Neuronal stem cell (in vitro differentiated cells): Measurements from ENCODE around the gene SLC10A4.

Experiments used
- DNase-seq: peaks from one replicate; pipeline ENCODE4 v3.0.0-alpha.2; 2013; ENCODE audit warnings: low spot score
- H2AFZ ChIP-seq: one replicate; pipeline ENCODE4 v1.6.1; 2013; ENCODE audit warnings: mild to moderate bottlenecking, low read length, inconsistent platforms
- H2AK5ac ChIP-seq: 2 replicates; pipeline ENCODE4 v1.6.1; 2013; ENCODE audit warnings: low read depth, mild to moderate bottlenecking, inconsistent platforms, low read length, moderate library complexity, mixed read lengths
- H2BK120ac ChIP-seq: 2 replicates; pipeline ENCODE4 v1.6.1; 2013; ENCODE audit warnings: low read depth, mild to moderate bottlenecking, inconsistent platforms, low read length, moderate library complexity, mixed read lengths
- H2BK12ac ChIP-seq: one replicate; pipeline ENCODE4 v1.6.1; 2013; ENCODE audit warnings: low read length, inconsistent platforms
- H2BK15ac ChIP-seq: 2 replicates; pipeline ENCODE4 v1.6.1; 2013; ENCODE audit warnings: mild to moderate bottlenecking, low read length, inconsistent platforms, mixed read lengths
- H2BK5ac ChIP-seq: one replicate; pipeline ENCODE4 v1.6.1; 2013; ENCODE audit warnings: inconsistent platforms, mild to moderate bottlenecking, low read length, moderate library complexity
- H3K14ac ChIP-seq: one replicate; pipeline ENCODE4 v1.6.1; 2013; ENCODE audit warnings: low read length, inconsistent platforms
- H3K18ac ChIP-seq: 2 replicates; pipeline ENCODE4 v1.6.1; 2013; ENCODE audit warnings: low read length, inconsistent platforms
- H3K23ac ChIP-seq: 2 replicates; pipeline ENCODE4 v1.6.1; 2013; ENCODE audit warnings: low read depth, mild to moderate bottlenecking, mixed read lengths, low read length, inconsistent platforms; ENCODE audit not compliant: poor library complexity
- H3K27ac ChIP-seq: replicated peaks from 3 replicates; pipeline ENCODE4 v1.5.1; 2013; ENCODE audit warnings: low read length, inconsistent platforms
- H3K27me3 ChIP-seq, 3 experiments: 2 replicates each; pipeline ENCODE4 v1.6.1; 2013; ENCODE audit warnings: low read length in 3 of 3, mild to moderate bottlenecking in 2 of 3, inconsistent platforms in 1 of 3, low read depth in 1 of 3, mixed read lengths in 1 of 3, moderate library complexity in 1 of 3; ENCODE audit not compliant: control insufficient read depth in 3 of 3, insufficient read depth in 3 of 3
- H3K36me3 ChIP-seq, 2 donors: replicated peaks in 1 of 2; 2 replicates each; pipeline ENCODE4 v1.6.1; 2013; ENCODE audit warnings: low read length in 2 of 2; ENCODE audit not compliant: control insufficient read depth in 2 of 2, insufficient read depth in 2 of 2
- H3K4ac ChIP-seq: 2 replicates; pipeline ENCODE4 v1.6.1; 2013; ENCODE audit warnings: inconsistent platforms, mild to moderate bottlenecking, low read length, moderate library complexity
- H3K4me1 ChIP-seq, 2 donors: 1 replicate in 1 of 2; 2 replicates in 1 of 2; pipeline ENCODE4 v1.6.1; 2013; ENCODE audit warnings: low read length in 2 of 2, low read depth in 1 of 2; ENCODE audit not compliant: control insufficient read depth in 2 of 2, insufficient read depth in 1 of 2
- H3K4me2 ChIP-seq: one replicate; pipeline ENCODE4 v1.6.1; 2013; ENCODE audit warnings: mild to moderate bottlenecking, low read length, inconsistent platforms; ENCODE audit not compliant: insufficient read depth, poor library complexity, severe bottlenecking
- H3K4me3 ChIP-seq, 2 donors: 2 replicates each; pipeline ENCODE4 v1.5.1; 2013; ENCODE audit warnings: low read length in 2 of 2, mild to moderate bottlenecking in 2 of 2, inconsistent platforms in 1 of 2, moderate library complexity in 1 of 2
- H3K79me1 ChIP-seq: one replicate; pipeline ENCODE4 v1.6.1; 2013; ENCODE audit warnings: low read depth, mild to moderate bottlenecking, inconsistent platforms, low read length, moderate library complexity
- H3K9ac ChIP-seq: one replicate; pipeline ENCODE4 v1.6.1; 2013; ENCODE audit warnings: mild to moderate bottlenecking, low read depth, low read length, inconsistent platforms; ENCODE audit not compliant: poor library complexity
- H3K9me3 ChIP-seq, 2 donors: replicated peaks in 1 of 2; 2 replicates each; pipeline versions ENCODE3 to v1.6.1; 2013; ENCODE audit warnings: low read length in 2 of 2, mild to moderate bottlenecking in 2 of 2, inconsistent platforms in 1 of 2, low read depth in 1 of 2, mixed read lengths in 1 of 2, moderate library complexity in 1 of 2; ENCODE audit not compliant: control insufficient read depth in 2 of 2, insufficient read depth in 1 of 2
- H4K8ac ChIP-seq: one replicate; pipeline ENCODE4 v1.6.1; 2013; ENCODE audit warnings: low read depth, mild to moderate bottlenecking, inconsistent platforms, low read length, moderate library complexity
- H4K91ac ChIP-seq: one replicate; pipeline ENCODE4 v1.6.1; 2013; ENCODE audit warnings: low read length, low read depth, mild to moderate bottlenecking, inconsistent platforms; ENCODE audit not compliant: poor library complexity
- WGBS, 2 donors: extraction: QIAGEN DNeasy Blood & Tissue Kit; methylation state at CpG; one replicate each; pipeline ENCODE4 v1.1.7; 2013; ENCODE audit warnings: missing lambda C conversion rate in 2 of 2, mixed read lengths in 1 of 2; ENCODE audit not compliant: insufficient read length in 2 of 2, insufficient replicate concordance in 1 of 2; ENCODE audit errors: extremely low coverage in 2 of 2; 5-methylcytosine and 5-hydroxymethylcytosine counted together

The SLC10A4 gene

GRCh38 chr4:48509543-48509942 lies 26.4 kb downstream of the SLC10A4 start:
- no peak overlapping the region for H3K4me3 ChIP-seq
- H2AK5ac ChIP-seq: no peak overlapping the region
- H4K8ac ChIP-seq: no peak overlapping the region
- no peak overlapping the region for H2BK5ac ChIP-seq
- no peaks in the 10 kb centered on the region for H3K27me3 ChIP-seq
- H3K14ac ChIP-seq: no peak overlapping the region
- H3K36me3 ChIP-seq: peaks cover 15 to 98% of the 10 kb centered on the region in 2 donors
- H2BK120ac ChIP-seq: no peak overlapping the region
- no peak overlapping the region for H2AFZ ChIP-seq
- H2BK12ac ChIP-seq: no peak overlapping the region
- H3K4me1 ChIP-seq: no peaks in the 10 kb centered on the region
- H4K91ac ChIP-seq: no peak overlapping the region
- no peak overlapping the region for H2BK15ac ChIP-seq
- no peak overlapping the region for H3K23ac ChIP-seq
- H3K79me1 ChIP-seq: no peaks in the 10 kb centered on the region
- H3K4me2 ChIP-seq: no peak overlapping the region
- no peak overlapping the region for H3K18ac ChIP-seq
- DNase-seq: no peak
- no peak overlapping the region for H3K4ac ChIP-seq
- peaks cover 0 to 4% of the 10 kb centered on the region in 2 donors for H3K9me3 ChIP-seq
- H3K27ac ChIP-seq: no peak overlapping the region
- no peak overlapping the region for H3K9ac ChIP-seq

- H3K4ac ChIP-seq: no peak overlapping the region
- no peak overlapping the region for H3K4me3 ChIP-seq
- H3K79me1 ChIP-seq: no peaks in the 10 kb centered on the region
- no peak overlapping the region for H3K14ac ChIP-seq
- H2BK5ac ChIP-seq: no peak overlapping the region
- H2AFZ ChIP-seq: no peak overlapping the region
- H3K23ac ChIP-seq: no peak overlapping the region
- no CpG with 5 or more reads among the region's 3 CpGs for WGBS, 2 donors
- DNase-seq: no peak
- H3K27ac ChIP-seq: no peak overlapping the region
- H3K27me3 ChIP-seq: no peaks in the 10 kb centered on the region
- H3K4me2 ChIP-seq: no peak overlapping the region
- no peak overlapping the region for H2BK12ac ChIP-seq
- H2BK120ac ChIP-seq: no peak overlapping the region
- no peak overlapping the region for H2BK15ac ChIP-seq
- H2AK5ac ChIP-seq: no peak overlapping the region
- no peak overlapping the region for H4K91ac ChIP-seq
- H3K18ac ChIP-seq: no peak overlapping the region
- no peak overlapping the region for H4K8ac ChIP-seq
- no peaks in the 10 kb centered on the region for H3K4me1 ChIP-seq
- H3K9ac ChIP-seq: no peak overlapping the region
- peaks cover 20 to 97% of the 10 kb centered on the region in 2 donors for H3K36me3 ChIP-seq
- no peaks in the 10 kb centered on the region for H3K9me3 ChIP-seq
Measured at GRCh38 chr4:48518143-48518542, 35.0 kb downstream of the SLC10A4 start.

- Histone ChIP-seq H2BK12ac (no peak overlapping the region), H3K36me3 (peaks cover 21 to 100% of the 10 kb centered on the region in 2 donors), H2AK5ac (no peak overlapping the region), H3K27ac (no peak overlapping the region), H4K91ac (no peak overlapping the region), H2BK120ac (no peak overlapping the region), H3K4me3 (no peak overlapping the region), H3K4me1 (no peaks in the 10 kb centered on the region), H3K27me3 (no peaks in the 10 kb centered on the region), H2BK15ac (no peak overlapping the region), H3K14ac (no peak overlapping the region), H3K79me1 (no peaks in the 10 kb centered on the region), H3K4me2 (no peak overlapping the region), H3K9ac (no peak overlapping the region), H3K18ac (no peak overlapping the region), H3K9me3 (no peaks in the 10 kb centered on the region), H3K4ac (no peak overlapping the region), H2BK5ac (no peak overlapping the region), H3K23ac (no peak overlapping the region), H4K8ac (no peak overlapping the region), H2AFZ (no peak overlapping the region)
- no CpG with 5 or more reads among the region's 1 CpG for WGBS, 2 donors
- no peak for DNase-seq
Measured at GRCh38 chr4:48526406-48526805, 43.3 kb downstream of the SLC10A4 start.

GRCh38 chr4:48538358-48538757 lies 55.2 kb downstream of the SLC10A4 start:
- Histone ChIP-seq H3K4me3 (no peak overlapping the region), H3K36me3 (peaks cover 17 to 92% of the 10 kb centered on the region in 2 donors)

More at GRCh38 chr4:48538358-48538757, 55.2 kb downstream of the SLC10A4 start:
- Histone ChIP-seq H3K23ac (no peak overlapping the region), H2BK120ac (no peak overlapping the region), H4K8ac (no peak overlapping the region), H4K91ac (no peak overlapping the region), H3K4me1 (no peaks in the 10 kb centered on the region), H3K27ac (no peak overlapping the region), H2AK5ac (no peak overlapping the region), H3K14ac (no peak overlapping the region), H3K4me2 (no peak overlapping the region), H3K18ac (no peak overlapping the region), H3K27me3 (no peaks in the 10 kb centered on the region), H2BK12ac (no peak overlapping the region), H3K79me1 (no peaks in the 10 kb centered on the region), H2AFZ (no peak overlapping the region), H3K9me3 (no peaks in the 10 kb centered on the region), H2BK5ac (no peak overlapping the region), H2BK15ac (no peak overlapping the region), H3K9ac (no peak overlapping the region), H3K4ac (no peak overlapping the region)
- DNase-seq: no peak
